Measurements from ENCODE around the gene CCSER1. TPM values are rescaled to one million over a fixed set of nuclear protein-coding genes. Genes with fewer than 3 reads are reported as not detected.
"Not testable (repeated sequence)": the region's sequence is repeated elsewhere in the genome, so short reads cannot be mapped to it uniquely, and the experiment has no call there.

CCSER1 gene
- total RNA-seq, 8 experiments from 2014 or later = 6.9 to 59.5 (median 25.8) TPM

- WGBS, 10 experiments = 7 to 100% (median 64%) methylated on average over 1 to 2 of the region's 2 CpGs
- H3K4me3 ChIP-seq = no peak overlapping the region
- no peak overlapping the region for H3K27ac ChIP-seq
- ATAC-seq (replicated peaks in 6 of 8) = peak in 2 of 8 experiments; percentile 37 to 53
- peaks cover 0 to 12% of the 10 kb centered on the region in 2 donors for H3K4me1 ChIP-seq (replicated peaks in 1 of 2)
- in situ Hi-C loops (cut with MboI; ENCODE audit: low pct_unique_long_range_greater_than_20kb in 2 of 9, low sequenced_read_pairs in 9 of 9, unreplicated experiment in 9 of 9) = no loop called here
These were observed 697.3 kb downstream of the CCSER1 start for GRCh38 chr4:90824266-90825150.

DNA sequence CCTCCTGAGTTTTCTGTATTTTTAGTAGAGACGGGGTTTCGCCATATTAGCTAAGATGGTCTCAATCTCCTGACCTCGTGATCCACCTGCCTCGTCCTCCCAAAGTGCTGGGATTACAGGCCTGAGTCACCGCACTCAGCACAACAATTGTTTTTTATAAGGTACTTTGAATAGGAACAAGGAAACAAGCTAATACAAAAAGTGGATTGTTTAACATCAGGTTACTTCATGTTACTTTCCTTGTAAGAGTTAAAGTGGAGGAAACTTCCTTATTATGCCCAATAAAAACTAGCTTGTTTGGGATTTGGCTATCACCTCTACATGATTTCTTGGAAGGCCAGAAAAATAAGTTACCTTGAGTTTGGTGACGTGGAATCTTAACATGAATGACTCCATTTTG lies 698.7 kb downstream of the CCSER1 start:
- Histone ChIP-seq H3K27ac (no peak overlapping the region), H3K4me3 (no peak overlapping the region), H3K4me1 (replicated peaks in 1 of 2) (peaks cover 0 to 12% of the 10 kb centered on the region in 2 donors)
- no peak for ATAC-seq (replicated peaks in 6 of 8)
- in situ Hi-C loops (cut with MboI; ENCODE audit: low pct_unique_long_range_greater_than_20kb in 2 of 9, low sequenced_read_pairs in 9 of 9, unreplicated experiment in 9 of 9) = no loop called here
- WGBS, 10 experiments = 0 to 97% (median 85%) methylated on average over 2 to 6 of the region's 6 CpGs; no CpG with 5 or more reads in 2 of the 10 experiments

- peak in 2 of 8 experiments; percentile 39 to 76 for ATAC-seq (replicated peaks in 6 of 8)
- Histone ChIP-seq H3K4me1 (replicated peaks in 1 of 2) (no peaks in the 10 kb centered on the region), H3K4me3 (no peak overlapping the region), H3K27ac (no peak overlapping the region)
- 0 to 100% (median 40%) methylated on average over 1 of the region's 1 CpG; no CpG with 5 or more reads in 3 of the 10 experiments for WGBS, 10 experiments
- in situ Hi-C loops (cut with MboI; ENCODE audit: low pct_unique_long_range_greater_than_20kb in 2 of 9, low sequenced_read_pairs in 9 of 9, unreplicated experiment in 9 of 9) = no loop called here
These were observed 706.5 kb downstream of the CCSER1 start for GRCh38 chr4:90833706-90834105.

GRCh38 chr4:90837241-90837640 lies 710.0 kb downstream of the CCSER1 start:
- in situ Hi-C loops (cut with MboI; ENCODE audit: low pct_unique_long_range_greater_than_20kb in 2 of 9, low sequenced_read_pairs in 9 of 9, unreplicated experiment in 9 of 9) = no loop called here
- Histone ChIP-seq H3K4me3 (no peak overlapping the region), H3K27ac (no peak overlapping the region), H3K4me1 (replicated peaks in 1 of 2) (no peaks in the 10 kb centered on the region)
- WGBS, 10 experiments = 0 to 100% (median 82%) methylated on average over 1 of the region's 1 CpG; no CpG with 5 or more reads in 2 of the 10 experiments
- no peak for ATAC-seq (replicated peaks in 6 of 8)

GRCh38 chr4:90838859-90839258 lies 711.7 kb downstream of the CCSER1 start:
- in situ Hi-C loops (cut with MboI; ENCODE audit: low pct_unique_long_range_greater_than_20kb in 2 of 9, low sequenced_read_pairs in 9 of 9, unreplicated experiment in 9 of 9); ATAC-seq (replicated peaks in 6 of 8); H3K27ac ChIP-seq; H3K4me3 ChIP-seq; H3K4me1 ChIP-seq (replicated peaks in 1 of 2): not testable (repeated sequence)
- WGBS, 10 experiments = 32 to 100% (median 93%) methylated on average over 5 to 10 of the region's 22 CpGs; no CpG with 5 or more reads in 6 of the 10 experiments

- no peak for ATAC-seq (replicated peaks in 6 of 8)
- Histone ChIP-seq H3K4me1 (replicated peaks in 1 of 2) (no peaks in the 10 kb centered on the region), H3K27ac (no peak overlapping the region), H3K4me3 (no peak overlapping the region)
- WGBS, 10 experiments = 0 to 100% (median 76%) methylated on average over 1 to 3 of the region's 3 CpGs; no CpG with 5 or more reads in 1 of the 10 experiments
- in situ Hi-C loops (cut with MboI; ENCODE audit: low pct_unique_long_range_greater_than_20kb in 2 of 9, low sequenced_read_pairs in 9 of 9, unreplicated experiment in 9 of 9) = no loop called here
These were observed 713.1 kb downstream of the CCSER1 start for GRCh38 chr4:90840291-90840690.

- Histone ChIP-seq H3K4me3 (no peak overlapping the region), H3K4me1 (replicated peaks in 1 of 2) (no peaks in the 10 kb centered on the region), H3K27ac (no peak overlapping the region)
- in situ Hi-C loops (cut with MboI; ENCODE audit: low pct_unique_long_range_greater_than_20kb in 2 of 9, low sequenced_read_pairs in 9 of 9, unreplicated experiment in 9 of 9) = no loop called here
- ATAC-seq (replicated peaks in 6 of 8) = no peak
These were observed 713.6 kb downstream of the CCSER1 start for GRCh38 chr4:90840828-90841227.

GRCh38 chr4:90841676-90842075 lies 714.5 kb downstream of the CCSER1 start:
- no peaks in the 10 kb centered on the region for H3K4me1 ChIP-seq (replicated peaks in 1 of 2)
- no peak for ATAC-seq (replicated peaks in 6 of 8)
- 0 to 100% (median 90%) methylated on average over 1 of the region's 1 CpG; no CpG with 5 or more reads in 1 of the 10 experiments for WGBS, 10 experiments
- no peak overlapping the region for H3K27ac ChIP-seq
- in situ Hi-C loops (cut with MboI; ENCODE audit: low pct_unique_long_range_greater_than_20kb in 2 of 9, low sequenced_read_pairs in 9 of 9, unreplicated experiment in 9 of 9) = no loop called here
- H3K4me3 ChIP-seq = no peak overlapping the region

GRCh38 chr4:90842960-90843359 lies 715.8 kb downstream of the CCSER1 start:
- ATAC-seq (replicated peaks in 6 of 8) = no peak
- Histone ChIP-seq H3K4me1 (replicated peaks in 1 of 2) (no peaks in the 10 kb centered on the region), H3K4me3 (no peak overlapping the region), H3K27ac (no peak overlapping the region)
- 0 to 73% (median 39%) methylated on average over 1 to 2 of the region's 2 CpGs for WGBS, 10 experiments
- in situ Hi-C loops (cut with MboI; ENCODE audit: low pct_unique_long_range_greater_than_20kb in 2 of 9, low sequenced_read_pairs in 9 of 9, unreplicated experiment in 9 of 9) = no loop called here

DNA sequence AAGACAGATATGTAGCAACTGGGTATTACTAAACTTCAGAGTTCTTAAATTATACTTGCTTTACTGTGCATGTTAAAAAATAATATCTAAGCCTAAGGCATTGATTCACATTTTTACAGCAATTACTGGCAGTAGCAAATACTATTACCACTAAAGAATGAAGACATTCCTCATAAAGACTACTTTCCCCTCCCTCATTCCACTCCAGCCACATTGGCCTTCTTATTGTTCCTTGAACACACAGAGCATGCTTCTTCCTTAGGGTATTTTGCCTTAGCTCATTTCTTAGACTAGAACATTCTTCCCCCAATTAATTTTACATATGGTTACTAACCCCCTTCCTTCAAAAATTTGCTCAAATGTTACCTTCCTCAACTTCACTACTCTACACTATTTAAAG lies 717.0 kb downstream of the CCSER1 start:
- in situ Hi-C loops (cut with MboI; ENCODE audit: low pct_unique_long_range_greater_than_20kb in 2 of 9, low sequenced_read_pairs in 9 of 9, unreplicated experiment in 9 of 9) = no loop called here

GRCh38 chr4:90845777-90846176 lies 718.6 kb downstream of the CCSER1 start:
- in situ Hi-C loops (cut with MboI; ENCODE audit: low pct_unique_long_range_greater_than_20kb in 2 of 9, low sequenced_read_pairs in 9 of 9, unreplicated experiment in 9 of 9) = no loop called here
- Histone ChIP-seq H3K4me1 (replicated peaks in 1 of 2) (no peaks in the 10 kb centered on the region), H3K27ac (no peak overlapping the region), H3K4me3 (no peak overlapping the region)
- no peak for ATAC-seq (replicated peaks in 6 of 8)

More for the DNA sequence above, 717.0 kb downstream of the CCSER1 start:
- no peak overlapping the region for H3K4me3 ChIP-seq
- H3K27ac ChIP-seq = no peak overlapping the region
- H3K4me1 ChIP-seq (replicated peaks in 1 of 2) = no peaks in the 10 kb centered on the region
- no peak for ATAC-seq (replicated peaks in 6 of 8)

DNA sequence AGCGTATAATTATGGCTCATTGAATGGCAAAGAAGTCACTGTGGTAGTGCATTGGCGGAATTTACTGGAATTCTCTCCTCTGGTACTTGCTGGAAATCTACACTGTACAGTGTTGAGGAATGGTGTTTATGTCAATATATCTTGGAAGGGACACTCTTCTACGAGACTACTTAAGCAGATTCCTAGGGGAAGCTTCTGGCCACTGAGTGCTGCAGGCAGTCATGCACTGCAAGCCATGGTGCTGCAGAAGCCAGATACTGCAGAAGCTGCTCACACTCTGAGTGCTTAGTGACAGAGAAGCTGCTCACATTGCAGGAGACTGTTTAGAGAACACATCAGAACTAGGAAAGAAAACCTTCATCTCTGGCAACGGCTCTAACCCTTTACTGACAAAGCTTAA lies 725.0 kb downstream of the CCSER1 start:
- 0 to 81% (median 47%) methylated on average over 1 to 4 of the region's 4 CpGs for WGBS, 10 experiments
- in situ Hi-C loops (cut with MboI; ENCODE audit: low pct_unique_long_range_greater_than_20kb in 2 of 9, low sequenced_read_pairs in 9 of 9, unreplicated experiment in 9 of 9) = no loop called here
- no peak overlapping the region for H3K27ac ChIP-seq
- H3K4me3 ChIP-seq = no peak overlapping the region
- peak in 6 of 8 experiments; percentile 41 to 83 (median 64) for ATAC-seq (replicated peaks in 6 of 8)
- H3K4me1 ChIP-seq (replicated peaks in 1 of 2) = no peaks in the 10 kb centered on the region

DNA sequence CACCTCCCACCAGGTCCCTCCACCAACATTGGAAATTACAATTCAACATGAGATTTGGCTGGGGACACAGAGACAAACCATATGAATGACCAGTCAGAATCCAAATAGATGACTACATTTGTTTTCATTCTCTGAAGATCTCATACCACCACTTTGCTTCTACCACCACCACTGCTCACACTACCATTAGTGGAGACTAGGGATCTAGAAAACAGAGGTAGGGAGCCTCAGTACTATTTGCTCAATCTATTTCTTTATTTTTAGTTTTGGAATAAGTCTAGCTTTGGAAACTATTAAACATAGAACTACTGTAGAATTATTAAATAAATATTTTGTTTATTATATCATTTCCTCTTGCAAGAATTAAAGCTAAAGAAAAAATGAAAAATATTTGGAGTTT lies 727.9 kb downstream of the CCSER1 start:
- H3K4me1 ChIP-seq (replicated peaks in 1 of 2) = no peaks in the 10 kb centered on the region
- no peak for ATAC-seq (replicated peaks in 6 of 8)
- H3K27ac ChIP-seq = no peak overlapping the region
- in situ Hi-C loops (cut with MboI; ENCODE audit: low pct_unique_long_range_greater_than_20kb in 2 of 9, low sequenced_read_pairs in 9 of 9, unreplicated experiment in 9 of 9) = no loop called here
- H3K4me3 ChIP-seq = no peak overlapping the region
